WTC11 (cell line): ENCODE results near the gene PGBD5. TPM values are rescaled to one million over a fixed set of nuclear protein-coding genes. Genes with fewer than 3 reads are reported as not detected.

Experiments
- ATAC-seq: fragments of 200-7000 bp; cut with Tn5 transposase; 2 replicates; pipeline ENCODE4 v1.10.0; 2021; ENCODE audit warnings: mild to moderate bottlenecking, moderate library complexity
- CTCF ChIA-PET: fragments of 300-600 bp; sonication (Branson Sonifier 250); formaldehyde crosslinking; loops from one replicate; lab custom pipeline; 2021; ENCODE audit warnings: antibody characterized with exemption; lab: Charles Lee
- POLR2A ChIA-PET: fragments of 350-600 bp; sonication (Branson Sonifier 250); formaldehyde crosslinking; loops from one replicate; lab custom pipeline; 2021; ENCODE audit warnings: antibody characterized with exemption; lab: Charles Lee
- DNase-seq: peaks from one replicate; pipeline ENCODE4 v3.0.0; 2021; ENCODE audit warnings: low spot score
- H3K27ac Mint-ChIP-seq: 2 replicates; pipeline ENCODE4 v1.8.0; 2021; ENCODE audit warnings: mixed read lengths
- H3K27me3 Mint-ChIP-seq: 2 replicates; pipeline ENCODE4 v1.8.0; 2021; ENCODE audit warnings: low read depth, mild to moderate bottlenecking, moderate library complexity, mixed read lengths
- H3K36me3 Mint-ChIP-seq: 2 replicates; pipeline ENCODE4 v1.8.0; 2021; ENCODE audit warnings: mixed read lengths
- H3K4me1 Mint-ChIP-seq: 2 replicates; pipeline ENCODE4 v1.8.0; 2022; ENCODE audit warnings: mixed read lengths
- H3K4me3 Mint-ChIP-seq: 2 replicates; pipeline ENCODE4 v1.8.0; 2021; ENCODE audit warnings: mild to moderate bottlenecking, moderate library complexity, mixed read lengths
- H3K9me3 Mint-ChIP-seq: 2 replicates; pipeline ENCODE4 v1.8.0; 2021; ENCODE audit warnings: mixed read lengths
- CREM ChIP-seq: sonication (generic); formaldehyde crosslinking; IDR thresholded peaks from 2 replicates; pipeline ENCODE4 v1.8.1; 2022; ENCODE audit warnings: mild to moderate bottlenecking, missing genetic modification reagents, moderate library complexity
- ELF4 ChIP-seq: sonication (generic); formaldehyde crosslinking; IDR thresholded peaks from 2 replicates; pipeline ENCODE4 v1.8.1; 2022; ENCODE audit warnings: low read depth, mild to moderate bottlenecking, moderate library complexity, missing genetic modification reagents
- ETV6 ChIP-seq: sonication (generic); formaldehyde crosslinking; IDR thresholded peaks from 2 replicates; pipeline ENCODE4 v1.8.1; 2022; ENCODE audit warnings: mild to moderate bottlenecking, missing genetic modification reagents
- KAT7 ChIP-seq: sonication (generic); formaldehyde crosslinking; IDR thresholded peaks from 2 replicates; pipeline ENCODE4 v1.8.1; 2023; ENCODE audit warnings: missing genetic modification reagents, mild to moderate bottlenecking, borderline replicate concordance
- MXD4 ChIP-seq: fragments of 250-450 bp; sonication (Bioruptor Pico); IDR thresholded peaks from 2 replicates; pipeline ENCODE4 v1.8.0; 2021; ENCODE audit warnings: mild to moderate bottlenecking, moderate library complexity, borderline replicate concordance
- NFATC4 ChIP-seq: fragments of 250-450 bp; sonication (Bioruptor Pico); IDR thresholded peaks from 2 replicates; pipeline ENCODE4 v1.9.0; 2021; ENCODE audit warnings: mild to moderate bottlenecking
- SMAD4 ChIP-seq: sonication (generic); formaldehyde crosslinking; IDR thresholded peaks from 2 replicates; pipeline ENCODE4 v1.8.0; 2022; ENCODE audit warnings: mild to moderate bottlenecking, missing genetic modification reagents
- SP1 ChIP-seq: sonication (generic); formaldehyde crosslinking; conservative IDR thresholded peaks from 2 replicates; pipeline ENCODE4 v1.8.1; 2022; ENCODE audit warnings: missing genetic modification reagents
- TEAD4 ChIP-seq: sonication (generic); formaldehyde crosslinking; IDR thresholded peaks from 2 replicates; pipeline ENCODE4 v1.8.0; 2022; ENCODE audit warnings: mild to moderate bottlenecking, missing genetic modification reagents
- ZNF138 ChIP-seq: sonication (generic); formaldehyde crosslinking; conservative IDR thresholded peaks from 2 replicates; pipeline ENCODE4 v1.8.1; 2022; ENCODE audit warnings: mild to moderate bottlenecking, moderate library complexity, missing genetic modification reagents
- ZNF219 ChIP-seq: sonication (generic); formaldehyde crosslinking; IDR thresholded peaks from 2 replicates; pipeline ENCODE4 v1.8.0; 2023; ENCODE audit warnings: missing genetic modification reagents, mild to moderate bottlenecking, borderline replicate concordance
- ZNF317 ChIP-seq: sonication (generic); formaldehyde crosslinking; IDR thresholded peaks from 2 replicates; pipeline ENCODE4 v1.8.1; 2023; ENCODE audit warnings: low read depth, mild to moderate bottlenecking, moderate library complexity, missing genetic modification reagents, borderline replicate concordance
- total RNA-seq: library from RNA; stranded (reverse); gene quantifications from 3 replicates; pipeline ENCODE4 v1.2.3, GENCODE V29; 2021
- TF ChIP-seq, protein P1 (sequence below): sonication (generic); formaldehyde crosslinking; IDR thresholded peaks from 2 replicates; pipeline ENCODE4 v1.8.1; 2022; ENCODE audit warnings: mild to moderate bottlenecking, missing genetic modification reagents, moderate library complexity, borderline replicate concordance
- TF ChIP-seq, protein P2 (sequence below): fragments of 250-450 bp; sonication (Bioruptor Pico); IDR thresholded peaks from 2 replicates; pipeline ENCODE4 v1.9.0; 2021; ENCODE audit warnings: mild to moderate bottlenecking
- TF ChIP-seq, protein P3 (sequence below): fragments of 250-450 bp; sonication (Bioruptor Pico); IDR thresholded peaks from 2 replicates; pipeline ENCODE4 v1.8.0; 2021; ENCODE audit warnings: mild to moderate bottlenecking
- TF ChIP-seq, protein P4 (sequence below): fragments of 250-450 bp; sonication (Bioruptor Pico); IDR thresholded peaks from 2 replicates; pipeline ENCODE4 v2.1.2; 2022; ENCODE audit warnings: mild to moderate bottlenecking, moderate library complexity
- TF ChIP-seq, protein P5 (sequence below): fragments of 250-450 bp; sonication (Bioruptor Pico); IDR thresholded peaks from 2 replicates; pipeline ENCODE4 v1.9.0; 2021; ENCODE audit warnings: mild to moderate bottlenecking
- TF ChIP-seq, protein P6 (sequence below): sonication (generic); formaldehyde crosslinking; IDR thresholded peaks from 2 replicates; pipeline ENCODE4 v1.8.1; 2022; ENCODE audit warnings: low read depth, mild to moderate bottlenecking, moderate library complexity, missing genetic modification reagents, borderline replicate concordance

The PGBD5 gene
- total RNA-seq, 1 experiment from 2014 or later: 23.8 TPM

DNA sequence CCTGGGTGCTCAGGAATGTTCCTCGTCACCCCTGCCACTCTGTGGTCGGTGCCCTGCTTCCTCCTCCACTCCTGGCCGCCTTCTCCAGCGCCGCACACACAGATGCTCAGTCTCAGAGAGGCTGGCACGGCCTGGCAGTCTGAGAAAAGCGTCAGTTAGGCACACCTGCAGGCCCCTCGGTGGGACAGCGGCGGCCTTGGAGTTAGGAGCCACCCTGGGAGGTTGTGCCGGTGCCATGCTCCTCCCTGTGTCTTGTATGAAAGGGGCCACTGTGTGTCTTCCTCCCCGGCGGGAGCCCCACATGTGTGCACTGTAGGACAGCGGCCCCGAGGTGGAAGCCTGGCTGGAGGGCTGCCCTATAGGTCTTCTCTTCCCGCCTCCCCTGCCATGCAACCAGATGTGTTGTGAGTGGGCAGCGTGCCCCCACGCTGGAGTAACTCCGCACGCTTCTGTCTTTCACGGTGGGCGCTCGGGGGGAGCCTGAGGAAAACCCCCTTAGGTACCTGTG is 145.2 kb downstream of the PGBD5 start:
- peaks cover 42% of the 10 kb centered on the region for H3K4me1 Mint-ChIP-seq
- no peaks in the 10 kb centered on the region for H3K27me3 Mint-ChIP-seq
- H3K9me3 Mint-ChIP-seq: no peaks in the 10 kb centered on the region
- ChIA-PET POLR2A (no interaction called here), CTCF (interaction anchor here (0.6 to 1.1 kb wide), 2 partner anchors 11 to 14 kb away, joined by 3 to 4 read pairs; no protein-coding TSS in a partner anchor)
- peak overlapping the region; percentile 53; the same call in 1 of the 2 replicates for H3K27ac Mint-ChIP-seq
- no peak for ATAC-seq
- DNase-seq: no peak
- TF ChIP-seq KAT7 (CRISPR knock-in tag): no peak
- no peak for TF ChIP-seq ZNF219 (CRISPR knock-in tag)
- TF ChIP-seq ETV6 (CRISPR knock-in tag): no peak
- TF ChIP-seq, protein P1, sequence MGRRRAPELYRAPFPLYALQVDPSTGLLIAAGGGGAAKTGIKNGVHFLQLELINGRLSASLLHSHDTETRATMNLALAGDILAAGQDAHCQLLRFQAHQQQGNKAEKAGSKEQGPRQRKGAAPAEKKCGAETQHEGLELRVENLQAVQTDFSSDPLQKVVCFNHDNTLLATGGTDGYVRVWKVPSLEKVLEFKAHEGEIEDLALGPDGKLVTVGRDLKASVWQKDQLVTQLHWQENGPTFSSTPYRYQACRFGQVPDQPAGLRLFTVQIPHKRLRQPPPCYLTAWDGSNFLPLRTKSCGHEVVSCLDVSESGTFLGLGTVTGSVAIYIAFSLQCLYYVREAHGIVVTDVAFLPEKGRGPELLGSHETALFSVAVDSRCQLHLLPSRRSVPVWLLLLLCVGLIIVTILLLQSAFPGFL (CRISPR knock-in tag): no peak
- TF ChIP-seq, protein P2, sequence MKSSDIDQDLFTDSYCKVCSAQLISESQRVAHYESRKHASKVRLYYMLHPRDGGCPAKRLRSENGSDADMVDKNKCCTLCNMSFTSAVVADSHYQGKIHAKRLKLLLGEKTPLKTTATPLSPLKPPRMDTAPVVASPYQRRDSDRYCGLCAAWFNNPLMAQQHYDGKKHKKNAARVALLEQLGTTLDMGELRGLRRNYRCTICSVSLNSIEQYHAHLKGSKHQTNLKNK (CRISPR knock-in tag): no peak
- no peak for TF ChIP-seq NFATC4
- no peak for TF ChIP-seq MXD4 (CRISPR knock-in tag)
- no peak for TF ChIP-seq ZNF317
- TF ChIP-seq SMAD4 (CRISPR knock-in tag): no peak
- no peak for TF ChIP-seq CREM (CRISPR knock-in tag)
- TF ChIP-seq ELF4 (CRISPR knock-in tag): no peak
- TF ChIP-seq, protein P3, sequence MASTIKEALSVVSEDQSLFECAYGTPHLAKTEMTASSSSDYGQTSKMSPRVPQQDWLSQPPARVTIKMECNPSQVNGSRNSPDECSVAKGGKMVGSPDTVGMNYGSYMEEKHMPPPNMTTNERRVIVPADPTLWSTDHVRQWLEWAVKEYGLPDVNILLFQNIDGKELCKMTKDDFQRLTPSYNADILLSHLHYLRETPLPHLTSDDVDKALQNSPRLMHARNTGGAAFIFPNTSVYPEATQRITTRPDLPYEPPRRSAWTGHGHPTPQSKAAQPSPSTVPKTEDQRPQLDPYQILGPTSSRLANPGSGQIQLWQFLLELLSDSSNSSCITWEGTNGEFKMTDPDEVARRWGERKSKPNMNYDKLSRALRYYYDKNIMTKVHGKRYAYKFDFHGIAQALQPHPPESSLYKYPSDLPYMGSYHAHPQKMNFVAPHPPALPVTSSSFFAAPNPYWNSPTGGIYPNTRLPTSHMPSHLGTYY: no peak
- TF ChIP-seq, protein P4, sequence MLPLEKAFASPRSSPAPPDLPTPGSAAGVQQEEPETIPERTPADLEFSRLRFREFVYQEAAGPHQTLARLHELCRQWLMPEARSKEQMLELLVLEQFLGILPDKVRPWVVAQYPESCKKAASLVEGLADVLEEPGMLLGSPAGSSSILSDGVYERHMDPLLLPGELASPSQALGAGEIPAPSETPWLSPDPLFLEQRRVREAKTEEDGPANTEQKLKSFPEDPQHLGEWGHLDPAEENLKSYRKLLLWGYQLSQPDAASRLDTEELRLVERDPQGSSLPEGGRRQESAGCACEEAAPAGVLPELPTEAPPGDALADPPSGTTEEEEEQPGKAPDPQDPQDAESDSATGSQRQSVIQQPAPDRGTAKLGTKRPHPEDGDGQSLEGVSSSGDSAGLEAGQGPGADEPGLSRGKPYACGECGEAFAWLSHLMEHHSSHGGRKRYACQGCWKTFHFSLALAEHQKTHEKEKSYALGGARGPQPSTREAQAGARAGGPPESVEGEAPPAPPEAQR: no peak
- H3K36me3 Mint-ChIP-seq: peaks cover 12% of the 10 kb centered on the region; the same call in 1 of the 2 replicates
- no peak overlapping the region for H3K4me3 Mint-ChIP-seq

DNA sequence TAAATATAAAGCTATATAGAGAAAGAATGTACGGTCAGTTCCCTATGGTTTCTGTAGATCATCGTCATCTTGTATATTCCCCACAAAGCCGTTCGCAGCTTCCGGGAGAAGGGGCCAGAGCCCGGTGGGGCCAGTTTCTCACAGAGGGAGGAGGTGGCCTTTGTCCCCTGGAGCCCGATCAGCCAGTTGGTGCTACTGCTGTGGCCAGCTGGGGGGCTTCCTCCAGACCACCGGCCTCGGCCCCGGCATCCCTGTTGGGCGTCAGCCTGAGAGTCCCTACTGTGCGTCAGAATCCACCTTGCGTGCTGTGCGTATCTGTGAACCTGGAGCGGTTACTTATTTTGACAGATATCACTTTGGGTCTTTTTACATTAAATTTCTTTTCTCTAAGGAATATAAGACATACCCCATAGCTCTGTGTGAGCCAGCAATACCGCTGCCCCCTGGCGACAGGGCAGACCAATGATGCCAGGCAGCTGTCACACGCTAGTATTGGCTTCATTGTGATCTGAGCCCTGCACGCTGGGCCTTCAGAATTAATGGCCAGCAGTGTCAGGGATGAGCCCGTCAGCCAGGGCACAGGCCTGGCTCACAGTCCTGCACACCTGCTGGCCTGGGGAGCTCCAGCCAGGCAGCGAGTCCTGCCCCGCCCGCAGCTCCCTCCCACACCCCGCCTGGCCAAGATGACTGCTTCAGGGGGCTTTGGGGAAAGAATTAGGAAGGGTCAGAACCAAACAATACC is 145.9 kb downstream of the PGBD5 start:
- TF ChIP-seq SP1 (CRISPR knock-in tag) (no peak), ZNF138 (CRISPR knock-in tag) (no peak), TEAD4 (CRISPR knock-in tag) (no peak)
- TF ChIP-seq, protein P5, sequence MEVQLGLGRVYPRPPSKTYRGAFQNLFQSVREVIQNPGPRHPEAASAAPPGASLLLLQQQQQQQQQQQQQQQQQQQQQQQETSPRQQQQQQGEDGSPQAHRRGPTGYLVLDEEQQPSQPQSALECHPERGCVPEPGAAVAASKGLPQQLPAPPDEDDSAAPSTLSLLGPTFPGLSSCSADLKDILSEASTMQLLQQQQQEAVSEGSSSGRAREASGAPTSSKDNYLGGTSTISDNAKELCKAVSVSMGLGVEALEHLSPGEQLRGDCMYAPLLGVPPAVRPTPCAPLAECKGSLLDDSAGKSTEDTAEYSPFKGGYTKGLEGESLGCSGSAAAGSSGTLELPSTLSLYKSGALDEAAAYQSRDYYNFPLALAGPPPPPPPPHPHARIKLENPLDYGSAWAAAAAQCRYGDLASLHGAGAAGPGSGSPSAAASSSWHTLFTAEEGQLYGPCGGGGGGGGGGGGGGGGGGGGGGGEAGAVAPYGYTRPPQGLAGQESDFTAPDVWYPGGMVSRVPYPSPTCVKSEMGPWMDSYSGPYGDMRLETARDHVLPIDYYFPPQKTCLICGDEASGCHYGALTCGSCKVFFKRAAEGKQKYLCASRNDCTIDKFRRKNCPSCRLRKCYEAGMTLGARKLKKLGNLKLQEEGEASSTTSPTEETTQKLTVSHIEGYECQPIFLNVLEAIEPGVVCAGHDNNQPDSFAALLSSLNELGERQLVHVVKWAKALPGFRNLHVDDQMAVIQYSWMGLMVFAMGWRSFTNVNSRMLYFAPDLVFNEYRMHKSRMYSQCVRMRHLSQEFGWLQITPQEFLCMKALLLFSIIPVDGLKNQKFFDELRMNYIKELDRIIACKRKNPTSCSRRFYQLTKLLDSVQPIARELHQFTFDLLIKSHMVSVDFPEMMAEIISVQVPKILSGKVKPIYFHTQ (CRISPR knock-in tag): no peak
- TF ChIP-seq, protein P6, sequence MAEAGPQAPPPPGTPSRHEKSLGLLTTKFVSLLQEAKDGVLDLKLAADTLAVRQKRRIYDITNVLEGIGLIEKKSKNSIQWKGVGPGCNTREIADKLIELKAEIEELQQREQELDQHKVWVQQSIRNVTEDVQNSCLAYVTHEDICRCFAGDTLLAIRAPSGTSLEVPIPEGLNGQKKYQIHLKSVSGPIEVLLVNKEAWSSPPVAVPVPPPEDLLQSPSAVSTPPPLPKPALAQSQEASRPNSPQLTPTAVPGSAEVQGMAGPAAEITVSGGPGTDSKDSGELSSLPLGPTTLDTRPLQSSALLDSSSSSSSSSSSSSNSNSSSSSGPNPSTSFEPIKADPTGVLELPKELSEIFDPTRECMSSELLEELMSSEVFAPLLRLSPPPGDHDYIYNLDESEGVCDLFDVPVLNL (CRISPR knock-in tag): no peak
- ATAC-seq: no peak
- Mint-ChIP-seq H3K4me3 (no peak overlapping the region), H3K36me3 (peaks cover 14% of the 10 kb centered on the region), H3K4me1 (peaks cover 39% of the 10 kb centered on the region), H3K27ac (no peak overlapping the region), H3K27me3 (no peaks in the 10 kb centered on the region), H3K9me3 (no peaks in the 10 kb centered on the region)
- ChIA-PET CTCF (interaction anchor here (0.6 to 1.1 kb wide), 2 partner anchors 11 to 14 kb away, joined by 3 to 4 read pairs; no protein-coding TSS in a partner anchor), POLR2A (interaction anchor here (0.6 kb wide), 1 partner anchor 225 kb away, joined by 4 read pairs; no protein-coding TSS in a partner anchor)
- no peak for DNase-seq
